ENCODE results near the gene FAM174B.

Gene FAM174B

DNA sequence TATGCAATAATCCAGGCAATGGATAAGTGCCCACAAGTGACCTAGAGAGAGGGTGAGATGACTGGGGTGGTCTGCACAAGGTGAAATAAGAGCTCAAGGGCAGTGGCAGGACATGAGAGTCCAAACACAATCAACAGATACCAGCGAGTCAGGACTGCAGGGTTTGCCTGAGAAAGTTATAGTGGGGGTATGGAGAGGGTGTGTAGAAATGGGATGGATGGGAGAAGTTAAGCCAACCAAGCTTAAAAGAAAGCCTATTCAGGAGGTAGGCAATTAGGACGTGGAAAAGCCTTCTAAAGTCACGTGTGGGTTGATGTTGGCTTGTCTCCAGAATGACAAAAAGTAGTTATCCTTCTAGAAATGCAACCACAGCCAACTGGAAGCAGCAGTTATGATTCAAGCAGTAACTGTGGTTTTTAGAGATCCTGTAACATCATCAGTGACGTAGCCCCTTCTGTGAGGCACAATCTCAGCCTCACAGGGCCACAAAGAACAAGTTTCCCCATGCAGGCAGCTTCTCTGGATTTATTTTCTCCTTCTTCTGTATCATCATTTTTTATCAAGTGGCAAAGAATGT lies 56.1 kb downstream of the FAM174B start:
- no peak for DNase-seq

DNA sequence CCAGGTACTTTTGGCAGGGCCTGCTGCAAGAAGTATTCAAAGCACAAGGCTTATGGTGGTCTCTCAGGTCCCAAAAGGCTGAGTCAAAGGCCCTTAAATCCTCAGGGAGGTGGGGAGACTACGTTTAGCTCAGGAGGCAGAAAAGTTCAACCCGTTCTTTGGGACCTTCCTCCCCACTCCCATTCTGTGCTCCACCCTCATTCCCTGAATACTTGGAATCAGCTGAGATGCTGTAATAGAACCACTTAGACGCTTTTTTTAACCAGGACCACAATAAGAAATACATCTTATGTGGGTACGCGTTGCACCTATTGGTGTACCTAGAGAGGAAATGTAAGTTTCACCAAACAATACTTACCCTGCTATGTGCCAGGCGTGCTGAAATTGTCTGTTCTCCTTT lies 58.0 kb downstream of the FAM174B start:
- no peak for DNase-seq

DNA sequence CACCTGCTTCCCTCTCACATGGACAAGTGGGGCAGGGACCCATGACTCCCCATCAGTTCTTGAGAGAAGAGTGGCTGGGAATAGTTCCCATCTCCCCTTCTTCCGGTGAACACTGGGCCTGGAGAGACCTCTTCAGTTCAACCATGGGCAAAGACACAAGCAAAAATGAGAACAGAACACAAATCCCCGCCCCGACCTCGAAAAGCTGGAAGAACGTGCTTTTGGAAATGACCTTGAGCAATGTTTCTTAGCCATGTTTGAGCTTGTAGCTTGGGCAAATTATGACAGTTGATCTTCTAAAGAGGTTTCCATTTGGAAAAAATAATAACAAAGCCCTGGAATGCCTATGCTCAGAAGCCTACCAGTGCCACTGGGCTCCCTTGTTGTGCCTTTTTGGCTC lies 59.0 kb downstream of the FAM174B start:
- DNase-seq = no peak

DNA sequence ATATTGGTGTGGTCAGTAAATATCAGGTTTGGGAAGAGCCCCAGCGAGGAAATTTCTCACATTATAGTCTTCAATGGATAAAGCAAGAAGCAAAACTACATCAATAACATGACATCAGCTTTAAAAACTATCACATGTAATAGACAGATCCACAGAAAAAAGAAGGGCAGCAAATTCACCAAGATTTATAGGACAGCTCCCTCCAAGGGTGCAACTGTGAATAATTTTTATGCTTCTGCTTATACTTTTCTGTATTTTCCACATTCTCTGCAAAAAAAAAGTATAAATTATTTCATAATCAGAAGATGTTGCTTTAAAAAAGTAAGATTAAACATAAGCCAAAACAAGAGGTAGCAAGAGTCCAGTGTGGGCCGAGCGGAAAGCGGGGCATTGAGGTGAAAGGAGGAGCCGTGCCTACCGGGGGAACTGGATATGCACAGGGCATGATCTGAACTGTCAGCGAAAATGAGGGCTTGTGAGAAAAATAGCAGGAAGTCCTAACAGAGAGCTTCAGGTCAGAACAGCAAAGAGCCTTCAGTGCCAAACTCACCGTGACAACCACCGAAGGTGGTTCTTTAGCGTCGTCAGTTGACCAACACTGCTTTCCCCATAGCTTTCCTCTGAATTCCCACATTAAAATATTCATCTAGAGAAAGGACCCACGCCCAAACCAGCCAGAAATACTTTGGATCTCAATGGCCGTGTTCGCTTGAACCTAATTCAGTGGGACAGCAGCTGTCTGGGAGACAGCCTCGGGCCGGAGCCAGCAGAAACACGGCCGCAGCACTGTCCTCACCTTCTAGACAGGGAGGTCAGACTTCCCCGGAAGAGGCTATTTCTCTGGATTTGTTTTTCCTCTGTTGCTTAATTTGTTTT lies 59.8 kb downstream of the FAM174B start:
- no peak for DNase-seq

DNA sequence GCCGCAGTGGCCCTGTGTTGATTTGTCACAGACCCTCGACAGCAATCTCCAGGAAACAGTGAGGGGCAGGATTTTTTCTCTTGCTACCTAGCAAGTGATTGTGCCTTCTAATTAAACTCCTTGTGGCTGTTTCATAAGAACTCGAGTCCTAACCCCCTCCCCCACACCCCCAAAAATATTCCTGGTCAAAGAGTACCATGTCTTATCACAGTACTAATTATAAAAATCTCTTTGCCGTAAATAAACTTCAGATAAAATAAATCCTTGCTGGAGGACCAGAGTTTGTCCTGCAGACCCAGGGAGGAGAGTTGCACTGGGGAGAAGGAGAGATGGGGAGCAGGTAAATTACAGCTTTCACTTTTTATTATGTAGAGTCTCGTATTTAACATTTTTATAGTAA lies 64.3 kb downstream of the FAM174B start:
- no peak for DNase-seq

DNA sequence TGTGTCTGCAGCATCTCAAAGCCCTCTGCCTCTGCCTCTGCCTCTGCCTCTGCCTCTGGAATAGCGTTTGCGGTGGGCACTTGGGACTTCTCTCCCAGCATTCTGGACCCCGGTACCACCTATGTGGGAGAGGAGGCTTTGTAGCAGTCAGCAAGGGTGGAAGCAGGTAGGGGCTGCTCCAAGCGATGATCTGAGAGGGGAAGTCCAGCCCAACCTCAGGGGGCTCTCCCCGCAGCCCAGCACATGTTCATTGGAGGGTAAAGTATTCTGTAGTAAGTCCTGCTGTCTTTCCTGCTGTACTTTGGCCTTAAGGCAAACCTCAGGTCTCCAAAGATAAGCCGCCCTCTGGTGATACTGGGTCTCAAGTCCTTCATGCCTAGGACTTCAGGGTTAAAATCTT lies 68.6 kb downstream of the FAM174B start:
- DNase-seq = no peak

DNA sequence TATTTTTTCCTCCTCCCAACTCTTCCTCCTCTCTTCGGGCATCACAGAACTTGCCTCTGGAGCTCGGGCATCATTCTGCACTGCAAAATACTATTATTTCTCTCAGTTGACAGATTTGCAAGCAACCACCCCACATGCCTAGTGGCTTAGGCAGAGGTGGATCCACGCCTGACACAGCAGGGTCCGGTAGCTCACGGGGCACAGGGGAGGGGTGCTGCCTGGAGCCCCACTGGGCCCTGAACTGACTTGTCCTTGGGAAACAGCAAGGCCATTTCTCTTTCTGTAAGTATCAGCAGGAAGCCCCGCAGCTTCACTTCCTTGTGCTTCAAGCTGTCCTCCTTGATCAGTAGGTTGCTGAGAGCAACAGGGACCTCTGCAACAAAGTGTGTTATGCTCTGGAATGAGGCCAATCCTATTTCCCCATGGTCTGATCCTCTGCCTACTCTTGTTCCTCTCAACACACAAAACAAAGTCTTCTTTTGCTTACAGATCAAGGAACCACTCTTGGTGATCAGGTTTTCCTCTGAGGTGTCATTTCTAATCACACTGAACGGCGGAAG lies 69.1 kb downstream of the FAM174B start:
- no peak for DNase-seq

DNA sequence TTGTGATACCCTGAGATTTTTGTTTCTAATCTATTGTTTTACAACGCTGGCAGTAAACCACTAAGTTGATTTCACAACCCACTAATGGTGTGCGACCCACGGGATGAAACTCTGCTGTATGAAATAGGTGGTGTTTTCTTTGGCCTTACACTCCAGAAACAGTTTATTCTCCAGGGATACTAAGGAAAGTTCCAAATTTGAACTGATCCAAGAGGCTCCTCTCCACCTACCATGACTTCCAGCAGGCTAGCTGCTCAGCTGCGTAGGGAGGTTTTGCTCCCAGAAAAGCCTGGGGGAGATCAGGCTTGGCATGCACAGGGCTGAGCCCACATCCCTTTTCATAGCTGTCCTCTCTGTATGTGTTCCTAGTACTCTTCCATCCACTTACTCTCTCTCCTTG lies 71.5 kb downstream of the FAM174B start:
- DNase-seq = no peak

DNA sequence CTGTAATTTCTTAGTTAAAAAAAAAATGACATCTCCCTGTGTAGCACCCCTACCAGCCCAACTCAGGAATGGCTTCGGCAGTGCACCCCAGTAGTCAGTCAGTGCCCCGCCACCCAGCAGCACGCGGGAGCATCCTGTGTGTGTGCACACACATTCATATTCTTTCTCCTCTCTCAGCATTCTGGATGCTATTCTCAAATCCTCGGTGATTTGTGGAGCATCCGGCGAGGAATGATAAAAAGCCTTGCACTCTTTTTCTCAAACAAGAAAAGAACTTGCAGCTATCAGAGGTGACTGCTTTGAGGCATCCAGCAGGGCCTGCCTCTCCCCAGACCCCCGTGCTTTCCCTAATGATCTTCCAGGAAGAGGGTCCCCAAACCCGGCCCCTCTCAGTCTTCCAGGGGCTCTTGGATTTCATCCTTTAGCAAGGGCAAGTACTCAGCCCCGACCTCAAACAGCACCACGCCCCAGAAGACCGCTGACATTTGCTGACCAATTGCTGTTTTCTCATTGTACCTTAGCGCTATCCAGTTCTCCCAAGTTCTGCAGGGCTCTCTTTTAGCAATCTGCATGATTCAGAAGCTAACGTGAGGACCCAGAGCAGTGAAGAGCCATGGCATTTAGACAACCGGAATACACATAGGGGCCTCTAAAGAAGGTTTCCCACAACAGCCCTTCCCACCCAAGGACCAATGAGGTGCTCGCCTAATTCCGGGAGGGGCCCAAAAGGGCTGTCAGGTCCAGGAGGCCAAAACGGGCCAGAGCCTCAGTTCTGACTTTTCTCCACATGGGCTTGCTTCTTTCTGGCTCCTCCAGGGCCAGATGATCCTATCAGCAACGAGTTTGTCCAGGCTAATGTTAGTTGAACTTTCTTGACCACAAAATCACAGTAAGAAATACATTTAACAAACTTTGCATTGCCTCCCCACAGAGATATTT lies 72.2 kb downstream of the FAM174B start:
- DNase-seq = no peak

DNA sequence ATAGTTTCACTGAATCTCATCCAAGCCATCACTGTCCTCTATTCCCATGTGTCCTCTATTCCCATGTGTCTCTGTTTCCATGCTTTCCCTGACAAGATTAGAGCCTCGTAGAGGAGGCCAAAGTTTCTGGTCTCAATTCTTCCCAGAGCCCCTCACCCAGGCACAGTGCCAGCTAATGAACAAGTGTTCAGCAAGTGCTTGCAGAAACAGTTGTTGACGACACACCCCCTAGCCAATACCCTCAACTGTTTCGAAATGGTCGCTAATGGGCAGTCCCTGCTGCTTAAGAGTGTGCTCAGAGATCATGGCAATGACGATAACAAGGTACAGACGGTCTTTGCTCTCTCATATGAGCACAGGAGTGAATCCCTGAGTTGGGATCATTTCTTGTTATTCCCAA lies 73.4 kb downstream of the FAM174B start:
- no peak for DNase-seq

DNA sequence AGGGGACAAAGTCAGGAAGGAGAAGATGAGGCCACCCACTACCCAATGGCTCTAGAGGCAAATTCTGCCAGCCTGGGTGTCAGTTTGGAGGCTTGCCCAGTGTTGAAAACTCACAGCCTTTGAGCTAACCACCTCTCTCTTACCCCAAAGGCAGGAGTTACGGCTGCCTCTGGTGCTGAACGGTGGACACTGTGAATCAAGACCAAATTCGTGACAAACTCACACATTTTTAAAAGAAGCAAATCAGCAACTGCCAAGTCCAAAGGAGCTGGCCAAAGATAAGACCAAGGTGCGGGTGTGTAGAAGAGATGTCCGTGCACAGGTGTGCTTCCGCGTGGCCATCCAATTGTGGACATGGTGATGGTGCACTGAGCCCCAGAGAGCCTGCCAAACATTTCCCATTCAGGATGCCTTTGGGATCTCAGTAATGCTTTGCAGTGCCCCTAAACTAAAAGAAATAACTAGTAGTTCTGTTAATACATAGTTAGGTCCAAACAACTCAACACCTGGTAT lies 74.6 kb downstream of the FAM174B start:
- DNase-seq = no peak

DNA sequence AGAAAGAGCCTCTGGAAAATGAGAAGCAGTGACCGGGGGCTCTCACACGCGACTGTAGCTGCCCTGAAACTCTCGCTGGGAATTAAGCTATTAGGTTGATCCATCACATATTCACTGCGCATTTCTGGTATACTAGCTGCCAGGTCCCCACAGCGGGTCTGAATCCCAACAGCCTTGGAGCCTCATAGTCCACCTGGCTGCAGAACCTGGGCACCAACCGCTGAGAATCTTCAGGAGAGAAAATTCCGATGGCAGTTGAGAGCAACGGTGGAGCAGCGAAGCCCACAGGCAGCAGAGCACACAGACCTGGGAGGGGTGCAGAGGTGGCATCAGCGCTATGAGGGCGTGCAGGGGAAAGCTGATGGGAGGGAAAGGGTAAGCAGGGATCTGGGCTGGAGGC lies 75.1 kb downstream of the FAM174B start:
- no peak for DNase-seq

DNA sequence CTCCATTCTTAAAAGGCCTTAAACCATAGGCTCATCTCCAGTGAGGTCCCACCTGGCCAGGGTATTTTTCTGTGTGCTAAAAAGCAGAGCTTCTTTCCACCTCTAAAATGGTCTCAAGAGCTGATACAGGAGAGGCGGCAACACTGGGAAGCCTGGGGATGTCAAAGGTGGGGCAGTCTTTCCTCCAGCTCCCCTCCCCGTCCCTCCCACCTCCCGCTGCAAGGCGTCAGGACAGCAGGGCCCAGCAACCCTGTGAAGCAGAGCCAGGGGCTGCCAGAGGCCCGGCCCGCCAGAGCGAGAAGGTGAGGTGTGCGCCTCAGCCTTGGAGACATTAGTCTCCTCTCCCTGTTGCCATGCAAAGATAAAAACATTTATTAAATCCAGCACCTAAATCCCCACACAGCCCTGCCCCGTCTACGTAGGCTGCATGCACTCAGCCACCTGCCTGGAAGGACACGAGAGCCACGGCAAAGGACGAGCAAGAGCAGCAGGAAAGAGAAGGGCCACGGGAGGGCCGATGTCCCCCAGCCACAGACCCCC lies 75.6 kb downstream of the FAM174B start:
- DNase-seq = no peak

DNA sequence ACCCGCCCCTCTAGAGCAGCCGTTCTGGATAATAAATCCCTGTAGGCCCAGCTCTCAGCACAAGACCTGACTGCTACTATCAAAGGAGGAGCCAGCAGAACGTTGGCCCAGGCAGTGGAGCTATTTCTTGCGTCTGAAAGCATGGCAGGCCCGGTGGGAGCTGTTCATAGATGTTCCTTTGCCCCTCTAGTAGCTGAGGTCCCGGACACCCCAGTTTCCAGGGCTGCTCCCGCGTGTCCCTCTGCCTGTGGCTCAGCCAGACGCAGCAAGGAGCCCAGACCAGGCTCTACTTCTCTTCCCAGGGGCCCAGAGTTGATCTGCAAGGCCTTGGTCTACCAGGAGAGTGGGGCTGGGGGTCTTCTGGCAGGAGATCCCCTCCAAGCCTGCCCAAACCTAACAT lies 76.1 kb downstream of the FAM174B start:
- DNase-seq = no peak

DNA sequence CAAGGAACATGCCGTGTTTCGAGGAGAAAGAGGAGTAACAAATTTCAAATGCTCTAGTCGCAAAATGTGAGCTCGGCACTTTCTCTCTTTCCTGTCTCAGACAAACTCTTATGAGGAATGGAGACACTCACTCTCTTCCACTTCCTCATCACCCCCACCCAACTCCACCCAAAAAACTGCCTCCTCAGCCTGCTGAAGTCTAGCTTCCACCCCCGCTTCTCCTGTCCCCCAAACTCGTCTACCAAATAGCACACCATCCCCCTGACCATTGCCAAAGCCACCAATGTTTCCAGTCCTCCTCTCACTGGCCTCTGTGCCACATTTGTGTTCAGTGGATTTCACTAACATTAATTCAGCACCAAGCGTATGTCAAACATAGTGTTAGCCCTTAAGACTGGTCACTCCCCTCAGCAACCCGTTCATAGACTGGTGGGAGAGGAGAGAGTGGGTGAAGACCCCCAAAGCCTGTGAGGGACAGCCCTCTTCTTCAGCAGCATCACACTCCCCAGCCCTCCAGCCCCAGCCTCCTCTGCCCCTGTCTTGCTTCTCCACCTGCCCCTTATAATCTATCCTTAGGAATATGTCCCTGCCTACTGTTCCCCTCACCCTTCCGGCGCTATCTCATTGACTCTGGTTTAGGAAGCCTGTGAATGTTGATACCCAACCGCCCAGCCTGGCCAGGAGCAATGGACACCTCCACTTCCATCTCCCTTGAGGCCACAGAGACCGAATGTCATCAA lies 77.3 kb downstream of the FAM174B start:
- no peak for DNase-seq

DNA sequence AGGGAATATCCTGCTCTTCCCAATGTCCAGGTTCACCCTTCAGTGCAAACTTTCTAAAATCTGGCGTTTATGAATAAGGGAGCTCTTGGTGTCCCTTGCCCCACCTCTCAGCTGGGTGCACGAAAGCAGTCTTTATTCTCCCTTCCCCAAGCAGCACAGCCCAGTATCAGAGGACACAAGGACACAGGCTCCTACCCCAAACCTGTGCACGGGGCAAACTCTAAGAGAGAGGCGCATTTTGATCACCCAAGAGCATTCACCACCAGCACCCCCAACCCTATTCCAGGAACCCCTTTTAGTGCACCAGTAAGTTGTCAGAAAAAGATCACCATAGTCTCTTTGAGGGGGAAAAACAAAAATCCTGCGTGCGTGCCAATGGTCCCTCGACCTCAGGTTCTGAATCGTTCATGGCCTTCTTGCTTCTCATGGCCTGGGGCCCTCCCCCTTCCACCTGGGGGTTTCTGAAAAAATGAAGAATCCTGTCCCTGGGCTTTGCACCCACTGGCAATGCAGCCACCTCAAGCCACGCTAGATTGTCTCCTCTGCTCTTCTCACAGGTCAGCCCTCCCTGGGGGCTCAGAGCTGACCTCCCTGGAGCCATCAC lies 78.9 kb downstream of the FAM174B start:
- DNase-seq = no peak

DNA sequence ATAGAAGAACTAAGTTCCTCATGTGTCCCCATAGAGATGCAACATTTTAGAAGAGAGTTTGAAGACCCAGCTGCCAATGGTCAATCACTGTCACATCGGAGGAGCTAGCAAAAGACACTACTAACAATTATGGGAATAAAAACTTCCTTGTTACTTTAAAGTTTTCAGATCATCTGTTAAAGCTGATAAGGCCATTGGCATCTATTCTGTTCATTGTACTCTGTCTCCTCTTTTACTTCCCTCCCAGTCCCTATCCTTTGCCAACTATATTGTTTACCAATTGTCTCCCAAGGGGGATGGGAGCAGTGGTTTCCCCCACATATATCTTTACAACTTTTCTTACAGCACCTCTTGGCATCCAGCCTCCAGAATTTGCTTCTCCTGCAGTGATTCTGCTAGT lies 81.0 kb downstream of the FAM174B start:
- no peak for DNase-seq

DNA sequence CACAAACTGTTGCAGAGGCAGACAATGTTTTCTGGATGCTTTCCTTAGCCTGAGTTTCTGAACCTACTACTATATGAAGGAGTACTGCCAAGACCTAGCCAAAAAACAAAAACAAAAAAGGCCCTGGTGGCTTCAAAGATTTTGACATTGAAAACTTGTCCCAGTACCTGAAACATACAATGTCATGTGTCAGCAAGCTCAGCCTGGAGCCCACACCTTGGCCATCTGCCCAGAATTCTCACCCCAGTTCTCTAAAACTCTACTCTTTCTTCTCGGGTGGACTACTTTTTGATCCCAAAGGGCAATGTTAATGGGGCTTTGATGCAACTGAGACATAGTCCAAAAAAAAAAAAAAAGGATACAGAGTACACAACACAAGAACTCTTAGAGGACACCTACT lies 81.4 kb downstream of the FAM174B start:
- no peak for DNase-seq

DNA sequence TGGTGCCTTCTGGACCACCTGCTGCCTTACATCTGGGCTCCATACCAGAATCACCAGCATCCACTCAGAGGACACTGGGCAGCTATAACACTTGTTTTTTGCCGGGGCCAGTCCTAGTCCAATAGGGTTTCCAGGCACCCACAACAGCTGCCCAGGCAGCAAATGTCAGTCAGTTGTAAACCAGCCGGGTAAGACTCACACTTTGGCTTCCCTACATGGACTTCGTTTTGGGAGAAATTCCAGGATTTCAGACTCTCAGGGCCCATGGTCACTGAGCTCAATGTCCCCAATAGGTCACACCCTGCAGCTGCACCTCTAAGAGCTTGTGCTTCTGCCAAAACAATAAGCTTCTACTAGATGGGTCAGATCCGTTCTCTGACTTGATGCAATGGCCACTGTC lies 83.8 kb downstream of the FAM174B start:
- DNase-seq = no peak

DNA sequence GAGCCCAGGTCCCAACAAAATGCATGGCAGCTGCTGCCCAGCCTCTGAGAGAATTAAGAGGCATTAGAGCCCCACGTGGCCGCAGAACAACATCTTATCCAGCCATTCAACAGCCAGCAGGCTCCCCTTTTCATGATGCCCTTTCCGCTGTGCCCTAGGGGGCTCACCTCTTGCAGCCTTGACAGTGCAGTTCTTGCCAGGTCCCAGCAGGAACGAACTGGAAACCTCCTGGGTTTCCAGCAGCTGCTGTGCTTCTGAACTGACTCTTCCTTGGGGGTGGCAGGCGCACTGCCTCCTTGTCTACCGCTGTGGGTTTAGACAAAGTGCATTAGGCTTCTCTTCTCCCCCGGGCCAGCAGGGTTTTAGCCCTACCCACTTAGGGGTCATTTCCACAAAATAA lies 85.2 kb downstream of the FAM174B start:
- no peak for DNase-seq

DNA sequence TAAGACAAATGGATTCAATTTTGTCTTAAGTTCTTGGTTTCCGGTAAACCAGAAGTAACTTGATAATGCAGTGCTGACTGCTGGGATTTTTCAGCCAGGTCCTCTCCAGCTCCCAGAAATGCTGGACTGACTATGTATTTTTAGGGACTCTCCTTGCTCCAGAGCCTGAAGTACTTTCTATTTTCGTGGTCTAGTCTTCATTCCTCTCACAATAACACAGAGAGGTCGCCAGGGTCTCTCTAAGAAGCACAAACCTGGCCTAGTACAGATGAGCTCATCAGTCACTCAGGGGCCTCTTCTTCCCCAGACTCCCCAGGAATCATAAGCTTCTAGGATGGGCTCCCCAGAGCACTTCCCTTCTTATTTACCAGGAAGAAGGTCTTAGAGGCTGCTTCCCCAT lies 85.8 kb downstream of the FAM174B start:
- DNase-seq = no peak
